GM19468 (cell line): ENCODE data around the gene ERMN.
A peak's percentile ranks its signal among the peaks of the same experiment; 100 is the strongest.
"Not testable (repeated sequence)": the region's sequence is repeated elsewhere in the genome, so short reads cannot be mapped to it uniquely, and the experiment has no call there.

Experiments
- ATAC-seq: cut with Tn5 transposase; IDR thresholded peaks from one replicate; pipeline ENCODE4 v1.9.1; 2021; ENCODE audit warnings: mild to moderate bottlenecking, moderate library complexity, moderate number of reproducible peaks; ENCODE audit not compliant: unreplicated experiment; ENCODE audit errors: extremely low read depth

ERMN gene

GRCh38 chr2:157325786-157326185 lies at the start of gene ERMN:
ERMN (minus strand) TSS chr2:157325824; CDS start chr2:157325642, 182 bp downstream.
- no peak for ATAC-seq

GRCh38 chr2:157375384-157375783 lies 49.8 kb upstream of the ERMN start:
- no peak for ATAC-seq

- ATAC-seq: not testable (repeated sequence)
These were observed 42.9 kb upstream of the ERMN start for GRCh38 chr2:157368508-157368907.

GRCh38 chr2:157367704-157368103 lies 42.1 kb upstream of the ERMN start:
- no peak for ATAC-seq

- ATAC-seq: peak; percentile 83
These were observed 38.8 kb upstream of the ERMN start for GRCh38 chr2:157364257-157364974.

- peak; percentile 24 for ATAC-seq
These were observed 38.0 kb upstream of the ERMN start for GRCh38 chr2:157363612-157364101.

- ATAC-seq: no peak
These were observed 37.0 kb upstream of the ERMN start for GRCh38 chr2:157362627-157363026.

GRCh38 chr2:157361526-157361925 lies 35.9 kb upstream of the ERMN start:
- ATAC-seq: no peak

- ATAC-seq: no peak
These were observed 34.0 kb upstream of the ERMN start for GRCh38 chr2:157359628-157360027.

- ATAC-seq: no peak
These were observed 30.0 kb upstream of the ERMN start for GRCh38 chr2:157355618-157356017.

- no peak for ATAC-seq
These were observed 24.4 kb upstream of the ERMN start for GRCh38 chr2:157349949-157350515.

GRCh38 chr2:157348291-157348921 lies 22.8 kb upstream of the ERMN start:
- ATAC-seq: no peak

- no peak for ATAC-seq
These were observed 20.2 kb upstream of the ERMN start for GRCh38 chr2:157345647-157346389.

GRCh38 chr2:157341381-157341780 lies 15.8 kb upstream of the ERMN start:
- not testable (repeated sequence) for ATAC-seq

GRCh38 chr2:157339965-157340655 lies 14.5 kb upstream of the ERMN start:
- no peak for ATAC-seq

GRCh38 chr2:157337978-157338377 lies 12.4 kb upstream of the ERMN start:
- no peak for ATAC-seq

GRCh38 chr2:157336137-157337010 lies 10.8 kb upstream of the ERMN start:
- ATAC-seq: no peak

- no peak for ATAC-seq
These were observed 9.2 kb upstream of the ERMN start for GRCh38 chr2:157334797-157335196.

GRCh38 chr2:157334335-157334734 lies 8.7 kb upstream of the ERMN start:
- no peak for ATAC-seq
